GM21619 (cell line): ENCODE results near the gene COBL.

Experiments used
- ATAC-seq: cut with Tn5 transposase; IDR thresholded peaks from one replicate; pipeline ENCODE4 v1.9.1; 2021; ENCODE audit not compliant: unreplicated experiment

COBL gene

DNA sequence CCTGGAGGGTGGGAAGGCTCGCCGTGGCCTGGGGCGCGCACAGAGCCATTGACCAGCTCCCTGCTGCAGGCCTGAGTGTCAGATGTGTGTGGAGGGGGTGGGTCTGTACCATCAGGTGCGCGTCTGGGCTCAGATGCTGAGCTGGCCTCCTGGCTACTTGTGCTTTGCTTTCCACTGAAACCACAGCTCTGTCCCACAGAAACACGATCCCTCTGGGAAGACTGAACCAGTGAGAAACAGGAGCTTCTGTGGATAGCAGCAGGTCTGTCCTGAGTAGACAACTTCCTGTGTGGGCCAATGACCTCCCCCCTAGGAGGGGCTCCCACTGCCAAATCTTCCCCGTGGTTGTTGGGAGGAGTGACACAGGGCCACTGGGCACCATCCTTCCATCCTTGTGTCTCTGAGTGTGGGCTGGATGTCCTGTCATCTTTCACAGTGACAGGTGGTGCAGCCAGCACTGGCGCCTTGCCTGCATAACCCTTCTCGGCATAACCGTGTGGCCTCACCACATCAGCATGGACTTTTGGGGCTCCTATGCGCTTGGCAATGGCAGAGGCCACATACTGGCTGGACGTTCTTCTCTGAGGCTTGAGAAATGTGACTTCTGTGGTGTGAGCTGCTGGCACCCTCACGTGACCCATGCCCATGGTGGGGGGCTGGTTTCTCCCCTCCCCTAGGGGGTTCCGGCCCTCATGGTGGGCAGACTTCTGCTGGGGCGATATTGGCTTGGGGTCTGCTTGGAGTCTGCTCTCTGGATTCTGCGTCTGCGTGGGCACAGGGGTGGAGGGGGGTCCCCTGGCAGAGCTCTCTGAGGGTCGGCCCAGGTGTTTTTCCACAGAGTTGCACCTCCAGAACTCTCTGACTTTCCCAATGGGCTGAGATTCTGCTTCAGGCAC is 288.4 kb downstream of the COBL start:
- ATAC-seq: no peak

DNA sequence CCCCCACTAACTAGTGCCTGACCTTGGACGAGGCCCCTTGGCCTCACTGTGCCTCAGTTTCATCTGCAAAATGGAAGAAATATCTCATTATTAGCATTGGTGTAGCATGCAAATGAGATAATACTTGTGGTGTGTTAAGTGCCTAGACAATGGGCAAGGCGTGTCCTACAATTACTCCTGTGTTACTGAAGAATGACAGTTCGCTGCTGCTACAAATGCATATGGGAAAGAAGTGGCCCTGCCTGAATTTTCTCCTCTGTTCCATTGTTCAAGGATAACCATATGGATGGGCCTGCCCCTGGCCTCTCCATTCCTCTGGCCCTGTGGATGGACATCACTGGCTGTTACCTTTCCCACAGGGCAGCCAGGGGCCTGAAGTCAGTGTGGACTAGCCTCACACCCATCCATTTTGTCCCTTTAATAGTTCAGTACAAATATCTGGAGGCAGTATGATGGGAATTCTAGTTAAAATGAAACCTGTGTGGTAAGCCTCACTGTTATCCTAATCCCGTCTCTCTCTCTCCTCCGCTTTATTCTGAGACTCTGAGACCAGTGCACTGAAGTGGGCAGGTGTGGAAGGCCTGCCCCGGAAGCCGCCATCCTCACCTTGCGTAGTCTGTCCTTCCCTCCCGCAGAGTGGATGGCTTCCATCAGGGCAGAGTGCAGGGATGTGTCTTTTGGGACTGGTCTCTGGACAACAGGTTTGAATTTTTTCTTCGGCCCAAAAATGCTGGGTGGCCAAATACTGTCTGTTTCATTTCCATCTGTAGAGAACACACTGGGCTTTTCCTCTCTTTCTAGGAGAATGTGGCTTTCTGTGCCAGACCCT is 289.3 kb downstream of the COBL start:
- ATAC-seq: no peak

DNA sequence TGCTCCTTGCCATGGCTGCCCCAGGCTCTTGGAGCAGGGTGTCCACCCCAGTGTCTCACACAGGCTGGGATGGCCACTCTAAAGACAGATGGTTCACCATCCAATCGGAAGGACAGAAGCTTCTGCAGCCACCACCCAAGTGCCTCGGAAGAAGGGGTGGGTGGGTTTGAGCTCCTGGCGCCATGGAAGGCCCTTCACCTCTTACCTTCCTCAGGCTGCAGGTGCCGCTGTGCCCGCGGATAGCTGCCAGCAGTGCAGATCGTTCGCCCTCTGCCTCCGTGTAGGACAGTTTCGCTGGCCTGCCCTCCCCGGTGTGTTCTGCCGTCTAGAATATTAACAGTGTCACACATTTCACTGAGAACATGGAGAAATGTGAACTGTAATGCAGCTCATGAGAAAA is 290.3 kb downstream of the COBL start:
- ATAC-seq: no peak

DNA sequence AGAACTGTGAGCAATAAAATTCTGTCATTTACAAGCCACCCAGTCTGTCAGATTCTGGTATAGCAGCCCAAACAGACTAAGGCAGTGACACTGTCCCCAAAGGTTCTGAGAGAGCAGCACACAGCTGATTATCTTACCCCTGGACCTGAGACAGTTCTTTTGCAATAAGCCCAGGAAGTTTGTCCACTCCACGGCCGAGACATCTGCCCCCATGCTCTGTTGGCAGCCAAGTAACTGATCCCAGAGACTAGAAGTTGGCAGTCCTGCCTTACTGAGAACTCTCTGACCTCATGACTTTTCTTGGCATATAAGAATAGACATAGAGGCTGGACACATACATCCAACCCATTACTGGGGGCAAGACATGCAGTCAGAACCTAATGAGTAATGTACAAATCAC is 290.9 kb downstream of the COBL start:
- no peak for ATAC-seq

DNA sequence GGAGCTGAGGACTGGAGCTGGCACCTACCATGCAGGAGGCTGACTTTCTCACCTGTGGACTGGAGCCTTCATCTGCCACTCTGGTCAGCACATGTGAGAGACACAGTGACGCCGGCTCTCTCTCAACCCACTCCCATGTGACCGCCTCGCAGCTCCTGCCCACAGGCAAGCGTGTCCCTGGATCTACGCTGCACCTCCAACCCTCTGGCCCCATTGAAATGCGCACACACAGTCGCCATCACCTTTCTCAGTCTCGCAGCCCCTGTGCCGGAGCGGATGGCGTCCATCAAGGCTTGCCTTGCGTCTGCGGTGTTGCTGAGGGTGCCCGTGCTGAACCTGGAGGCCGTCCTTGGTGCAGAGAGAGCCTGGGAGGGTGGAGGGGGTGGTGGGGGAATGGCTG is 291.7 kb downstream of the COBL start:
- no peak for ATAC-seq

DNA sequence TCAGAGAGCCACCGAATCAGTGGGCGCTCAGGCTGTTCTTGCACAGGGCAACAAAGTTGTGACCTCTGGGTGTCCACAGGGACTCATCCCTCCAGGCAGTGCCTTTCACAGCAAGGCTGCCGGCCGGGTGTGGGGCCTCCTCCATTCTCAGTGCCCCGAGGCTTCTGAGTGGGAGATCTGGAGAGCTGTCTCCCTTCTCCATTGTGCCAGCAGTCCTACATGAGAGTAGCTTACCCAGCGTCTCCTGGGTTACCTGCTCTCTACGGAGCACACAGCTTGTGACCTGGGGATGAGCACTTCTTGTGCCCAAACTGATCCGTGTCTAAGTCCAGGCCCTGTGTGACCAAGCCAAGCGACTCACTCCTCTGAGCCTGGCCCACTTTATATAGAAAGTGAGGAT is 293.1 kb downstream of the COBL start:
- no peak for ATAC-seq

DNA sequence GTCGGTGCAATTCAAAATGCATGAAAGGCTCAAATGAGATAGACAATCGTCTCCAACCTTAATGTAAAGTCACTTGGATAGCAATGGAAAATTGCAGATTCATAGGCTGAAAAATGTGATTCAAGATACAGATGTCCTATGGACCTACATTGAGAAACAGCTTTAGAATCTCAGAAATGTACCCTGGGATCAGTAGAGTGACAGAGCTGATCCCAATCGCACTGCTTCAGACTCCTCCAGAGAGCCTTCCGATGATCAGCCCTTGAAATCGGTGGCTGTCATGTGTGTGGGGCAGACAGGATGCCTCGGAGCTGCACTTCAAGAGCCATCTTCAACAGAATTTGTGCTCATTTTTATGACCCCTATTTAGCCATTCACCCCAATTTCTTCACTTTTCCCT is 293.8 kb downstream of the COBL start:
- no peak for ATAC-seq

DNA sequence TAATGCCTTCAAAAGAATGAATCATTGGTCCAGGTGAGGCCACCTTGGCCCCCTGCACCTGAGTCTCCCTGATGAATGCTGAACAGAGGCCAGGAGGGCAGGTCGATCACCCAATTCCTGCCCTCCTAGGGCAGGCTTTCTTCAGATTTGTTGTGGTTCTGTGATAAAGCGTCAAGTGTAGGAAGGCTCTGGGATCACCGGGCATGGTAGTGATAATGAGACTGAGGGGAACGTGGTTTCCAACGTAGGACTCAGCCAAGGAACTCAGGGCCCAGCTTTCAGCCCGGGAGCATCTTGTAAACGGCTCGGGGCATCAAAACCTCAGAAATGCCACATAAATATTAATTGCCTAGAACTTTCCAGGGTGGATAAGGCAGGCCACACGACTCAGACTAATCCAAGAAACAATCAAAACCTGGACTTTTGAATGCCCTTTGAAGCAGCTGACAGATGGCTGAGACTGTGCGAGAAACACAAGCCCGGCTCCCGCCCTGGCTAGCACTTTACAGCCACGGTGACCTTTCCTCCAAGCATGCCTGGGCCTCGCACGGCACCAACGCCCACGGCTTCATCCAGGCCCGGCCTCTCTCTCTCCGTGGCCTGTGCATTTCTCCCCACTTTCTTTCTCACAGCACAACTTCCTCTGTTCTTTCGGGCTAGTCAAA is 294.6 kb downstream of the COBL start:
- no peak for ATAC-seq

DNA sequence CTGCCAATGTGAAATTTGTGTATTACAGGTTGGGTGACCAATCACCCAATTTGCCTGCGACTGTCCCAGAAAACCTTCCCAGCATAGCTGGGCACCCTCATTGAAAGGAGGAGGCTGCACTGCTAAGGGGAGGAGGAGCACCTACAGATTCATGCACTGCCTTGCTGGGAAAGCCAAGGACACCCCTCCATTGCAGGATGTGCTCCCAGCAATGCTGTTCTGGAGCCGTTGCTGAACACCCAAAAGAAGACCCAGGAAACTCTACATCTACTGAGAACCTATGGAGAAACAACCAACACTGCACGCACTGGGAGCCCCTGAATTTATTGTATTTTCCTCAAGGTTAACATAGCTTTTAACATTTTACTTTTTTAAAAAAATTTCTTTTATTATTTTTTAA is 295.7 kb downstream of the COBL start:
- no peak for ATAC-seq

DNA sequence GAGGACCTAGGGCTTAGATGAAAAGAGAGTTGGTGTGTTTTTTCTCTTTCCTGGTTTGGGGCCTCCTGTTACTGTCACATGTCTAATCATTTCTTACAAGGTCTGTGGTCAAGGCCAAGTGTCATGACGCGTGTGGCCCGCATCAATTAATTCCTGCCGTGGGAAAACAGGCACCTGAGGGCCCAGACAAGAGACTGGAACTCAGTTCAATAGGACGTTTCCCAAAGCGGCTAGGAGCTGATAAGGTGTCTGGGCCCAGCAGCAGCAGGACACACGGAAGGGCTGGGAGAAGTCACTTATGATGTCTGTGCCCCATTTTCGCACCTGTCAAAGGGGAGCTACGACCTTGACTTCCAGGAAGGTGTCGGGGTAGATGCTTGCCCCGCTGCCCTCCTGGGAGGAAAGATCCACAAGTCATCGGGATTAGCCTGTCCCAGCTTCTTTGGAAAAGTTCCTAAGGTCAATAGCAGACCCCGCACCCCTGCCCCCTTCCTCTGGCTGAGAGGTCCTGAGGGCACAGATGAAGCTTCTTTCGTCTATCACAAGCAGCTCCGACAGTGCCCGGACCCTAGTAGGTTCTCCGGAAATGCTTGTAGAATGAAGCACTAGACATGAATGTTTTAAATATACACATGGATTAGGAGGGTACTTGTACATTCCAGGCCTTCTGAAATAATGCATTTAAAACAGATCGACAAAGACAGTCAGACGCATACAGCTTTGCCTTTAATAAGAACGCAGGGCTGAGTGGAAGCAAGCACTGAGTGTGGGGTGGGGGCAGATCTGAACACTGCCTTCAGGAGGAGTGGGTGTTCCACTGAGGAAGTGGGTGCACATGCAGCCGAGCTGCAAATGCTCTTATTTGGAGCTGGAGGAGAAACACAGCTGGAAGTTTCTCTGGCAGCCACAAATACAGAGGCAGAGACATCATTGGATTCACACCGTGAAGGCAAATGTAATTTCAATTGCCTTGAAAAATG is 296.4 kb downstream of the COBL start:
- ATAC-seq: no peak

DNA sequence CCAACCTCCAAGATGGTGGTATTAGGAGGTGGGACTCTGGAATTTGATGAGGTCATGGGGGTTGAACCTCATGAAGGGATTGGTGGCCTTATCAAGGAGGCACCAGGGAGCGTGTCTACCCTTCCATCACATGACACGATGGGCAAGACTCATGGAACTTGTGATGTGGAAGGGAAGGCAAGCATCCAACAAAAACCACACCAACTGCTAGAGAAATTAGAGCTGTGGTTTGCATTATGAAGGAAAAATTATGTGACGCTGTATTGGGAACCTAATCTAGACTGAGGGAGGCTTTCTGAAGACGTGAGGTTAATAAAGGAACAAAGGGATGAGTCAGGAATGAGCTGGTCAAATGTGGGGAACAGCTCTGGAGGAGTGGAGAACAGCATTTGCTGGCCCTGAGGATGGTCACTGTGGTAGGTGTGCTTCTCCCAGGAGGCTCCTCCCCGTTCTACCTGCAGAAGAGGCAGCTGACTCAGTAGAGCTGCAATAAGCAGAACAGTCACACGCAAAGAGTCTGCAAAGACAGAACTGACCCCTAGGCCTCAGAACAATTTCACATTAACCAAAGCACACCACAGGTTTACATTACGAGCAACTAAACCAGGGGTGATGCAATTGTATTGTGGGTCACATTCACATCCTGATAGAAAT is 297.3 kb downstream of the COBL start:
- no peak for ATAC-seq

DNA sequence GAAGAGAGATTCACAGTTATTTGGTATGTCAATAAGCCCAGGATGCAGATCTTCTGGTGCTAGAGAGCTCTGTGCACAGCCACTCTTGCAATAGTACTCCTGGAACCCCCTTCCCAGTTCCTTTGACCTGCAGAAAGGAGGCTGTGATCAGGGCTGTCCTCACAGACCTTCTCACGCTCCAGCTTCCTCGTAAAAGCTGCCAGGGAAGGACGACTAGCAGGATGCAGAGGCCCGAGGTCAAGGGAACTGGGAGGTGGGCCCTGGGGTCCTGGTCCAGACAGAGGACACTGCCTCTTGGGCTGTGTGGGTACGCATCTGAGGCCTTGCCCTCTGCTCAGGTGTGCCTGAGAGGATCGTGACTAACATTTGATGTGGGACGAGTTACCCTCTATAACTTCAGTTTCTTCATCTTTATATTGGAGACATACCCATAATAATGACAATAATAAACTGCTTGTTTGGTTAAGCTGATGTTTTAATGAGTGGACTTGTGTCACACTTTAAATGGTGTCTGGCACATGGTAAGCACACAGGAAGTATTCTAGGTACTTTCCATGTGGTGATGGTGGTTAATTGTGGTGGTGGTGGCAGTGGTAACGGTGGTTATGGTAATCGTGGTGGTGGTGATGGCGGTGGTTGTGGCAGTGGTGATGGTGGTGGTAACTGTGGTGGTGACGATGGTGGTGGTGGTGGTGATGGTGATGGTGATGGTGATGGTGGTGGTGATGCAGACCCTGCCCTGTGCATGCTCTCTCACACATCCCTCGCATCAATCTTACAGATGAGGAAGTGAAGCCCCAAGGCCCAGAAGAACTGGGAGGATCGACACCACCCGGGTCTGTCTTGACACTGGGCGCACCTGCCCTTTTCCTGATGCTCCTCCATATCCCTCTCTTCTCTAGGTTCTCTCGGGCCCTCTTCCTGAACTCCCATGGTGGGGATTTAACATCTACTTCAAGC is 298.8 kb downstream of the COBL start:
- ATAC-seq: no peak

DNA sequence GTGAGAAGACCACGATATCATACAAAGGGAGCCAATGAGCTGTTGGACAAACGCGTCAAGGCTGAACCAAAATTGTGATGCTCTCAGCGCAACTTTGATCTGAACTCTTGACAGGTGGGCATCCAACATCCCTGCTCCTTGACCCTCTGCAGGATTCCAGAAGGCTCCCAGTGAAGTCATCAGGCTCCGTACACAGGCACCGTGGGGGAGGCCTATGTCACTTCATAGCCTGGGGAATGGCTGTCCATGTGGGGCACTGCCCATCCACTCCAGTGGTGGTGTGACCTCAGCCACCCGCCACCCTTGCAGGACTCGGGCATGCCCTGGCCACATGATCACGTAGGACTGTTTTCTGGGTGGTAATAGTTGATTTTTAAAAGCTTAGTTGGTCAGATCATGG is 300.1 kb downstream of the COBL start:
- ATAC-seq: no peak

DNA sequence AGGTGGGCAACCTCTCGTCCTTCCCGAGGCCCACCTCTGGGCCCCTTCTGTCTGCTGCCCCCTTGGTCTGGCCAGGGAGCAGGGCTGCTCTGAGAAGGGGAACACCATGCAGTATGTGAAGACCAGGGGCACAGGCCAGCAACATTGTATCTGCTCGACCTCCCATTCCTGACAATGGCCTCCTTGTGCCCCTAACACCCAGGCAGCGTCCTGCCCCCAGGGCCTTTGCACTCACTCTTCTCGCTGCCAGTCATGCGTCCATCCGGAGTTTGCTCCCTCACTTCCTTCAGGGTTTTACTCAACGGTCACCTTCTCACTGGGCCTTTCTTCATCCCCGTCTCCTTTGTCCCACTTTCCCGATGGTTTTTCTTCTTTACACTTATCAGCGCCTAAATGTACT is 301.0 kb downstream of the COBL start:
- no peak for ATAC-seq

DNA sequence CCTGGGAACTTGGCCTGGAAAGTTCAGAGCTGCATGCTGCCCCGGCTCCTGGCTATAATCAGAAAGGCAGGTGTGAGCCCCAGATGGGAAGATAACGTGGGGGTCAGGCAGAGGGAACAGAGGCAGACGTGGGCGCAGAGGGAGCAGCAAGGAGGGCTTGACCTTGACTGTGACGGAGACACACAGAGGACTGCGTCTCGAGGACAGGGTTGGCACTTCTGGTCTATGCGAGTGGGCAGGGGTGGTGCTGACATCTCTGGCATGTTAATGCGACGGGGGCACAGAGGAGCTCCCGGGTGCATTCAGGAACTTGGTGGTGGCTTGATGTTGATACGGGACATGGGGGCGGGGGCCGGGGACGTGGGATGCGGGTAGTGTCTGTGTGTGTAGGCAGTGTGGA is 301.8 kb downstream of the COBL start:
- no peak for ATAC-seq

DNA sequence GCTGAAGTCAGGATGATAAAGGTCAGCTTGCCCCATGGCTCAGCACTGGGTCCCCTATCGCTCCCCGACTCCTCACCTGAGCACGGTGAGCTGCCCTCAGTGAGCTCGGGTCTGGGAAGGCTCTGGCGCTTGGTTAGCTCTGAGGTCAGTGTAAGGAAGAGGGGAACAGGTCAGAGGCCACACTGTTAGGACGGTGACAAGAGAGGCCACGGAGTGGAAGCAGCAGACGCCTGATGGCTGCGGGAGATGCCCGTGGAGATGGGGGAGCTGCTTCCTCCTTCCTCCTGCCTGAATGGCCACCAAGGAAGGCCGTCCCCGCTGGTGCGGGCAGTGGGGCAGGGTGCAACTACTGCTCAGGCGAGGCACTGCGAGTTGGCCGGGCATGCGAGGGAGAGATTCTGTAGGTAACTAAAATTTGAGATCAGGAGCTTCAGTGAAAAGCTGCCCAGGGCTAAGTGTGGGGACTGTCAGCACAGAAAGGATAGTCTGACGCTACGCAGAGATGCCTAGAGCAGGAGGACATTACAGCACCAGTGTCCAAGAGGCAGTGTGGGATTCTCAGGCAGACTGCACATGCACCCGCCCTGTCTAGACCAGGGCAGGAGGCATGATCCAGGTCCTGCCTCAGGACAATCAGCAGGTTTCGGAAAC is 302.6 kb downstream of the COBL start:
- ATAC-seq: no peak

DNA sequence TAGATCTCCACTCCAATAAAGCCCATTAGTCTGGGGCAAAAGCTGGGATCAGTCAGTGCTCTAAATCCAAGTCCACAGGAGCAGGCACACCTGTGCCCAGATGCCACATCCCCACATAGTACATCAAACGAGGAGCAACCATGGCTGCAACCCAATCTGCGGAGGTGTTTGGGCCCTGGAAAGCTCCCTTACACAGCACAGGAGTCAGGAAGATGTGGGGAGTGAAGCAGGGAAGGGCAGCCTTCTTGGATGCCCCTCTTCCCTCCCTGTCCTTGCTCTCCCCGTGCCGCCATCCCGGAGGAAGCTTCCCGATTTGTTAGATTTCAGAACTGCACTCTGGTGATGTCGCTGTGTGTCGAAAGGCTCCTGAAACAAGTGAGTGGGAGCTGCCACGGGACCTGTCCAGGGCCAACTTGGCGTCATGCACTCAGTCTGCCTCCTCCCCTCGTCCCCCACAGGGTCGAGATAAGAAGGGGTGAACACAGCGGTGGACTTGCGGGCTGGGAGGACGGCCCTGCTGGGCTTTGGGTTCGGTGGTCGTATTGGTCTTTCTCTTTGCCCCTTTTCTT is 303.3 kb downstream of the COBL start:
- no peak for ATAC-seq

DNA sequence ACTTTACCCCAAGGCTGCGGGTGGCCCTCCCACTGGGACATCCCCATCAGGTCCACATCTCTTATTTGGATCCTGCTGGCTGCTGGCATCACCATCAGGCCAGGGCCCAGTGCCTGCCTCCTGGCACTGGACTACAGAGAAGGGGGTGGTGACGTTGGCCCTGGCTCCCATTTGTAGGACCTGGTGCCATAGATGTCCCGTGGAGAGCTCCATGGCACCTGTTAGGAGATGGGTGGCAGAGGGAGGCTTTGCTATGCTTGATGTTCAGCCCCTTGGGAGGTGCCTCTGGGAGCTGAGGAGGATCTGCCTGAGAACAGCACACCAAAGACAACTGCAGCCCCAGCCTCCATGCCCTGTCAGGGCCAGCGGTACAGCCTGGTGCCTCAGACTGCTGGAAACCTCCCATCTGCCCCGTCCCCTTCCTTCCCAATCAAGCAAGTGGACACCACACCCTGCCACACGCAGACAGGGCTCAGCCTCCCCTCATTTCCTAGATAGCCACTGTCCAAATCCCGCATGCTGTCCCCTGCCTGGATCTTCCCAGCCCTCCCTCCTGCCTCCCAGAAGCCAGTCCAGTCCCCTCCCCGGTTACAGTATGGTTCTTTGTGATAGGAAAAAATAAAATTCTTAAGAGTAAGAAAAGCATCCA is 303.9 kb downstream of the COBL start:
- no peak for ATAC-seq
